GM21390 (cell line): Measurements from ENCODE around the gene RNU6-1.

Experiments used
- ATAC-seq: cut with Tn5 transposase; IDR thresholded peaks from one replicate; pipeline ENCODE4 v1.9.1; 2021; ENCODE audit not compliant: unreplicated experiment

The RNU6-1 gene

DNA sequence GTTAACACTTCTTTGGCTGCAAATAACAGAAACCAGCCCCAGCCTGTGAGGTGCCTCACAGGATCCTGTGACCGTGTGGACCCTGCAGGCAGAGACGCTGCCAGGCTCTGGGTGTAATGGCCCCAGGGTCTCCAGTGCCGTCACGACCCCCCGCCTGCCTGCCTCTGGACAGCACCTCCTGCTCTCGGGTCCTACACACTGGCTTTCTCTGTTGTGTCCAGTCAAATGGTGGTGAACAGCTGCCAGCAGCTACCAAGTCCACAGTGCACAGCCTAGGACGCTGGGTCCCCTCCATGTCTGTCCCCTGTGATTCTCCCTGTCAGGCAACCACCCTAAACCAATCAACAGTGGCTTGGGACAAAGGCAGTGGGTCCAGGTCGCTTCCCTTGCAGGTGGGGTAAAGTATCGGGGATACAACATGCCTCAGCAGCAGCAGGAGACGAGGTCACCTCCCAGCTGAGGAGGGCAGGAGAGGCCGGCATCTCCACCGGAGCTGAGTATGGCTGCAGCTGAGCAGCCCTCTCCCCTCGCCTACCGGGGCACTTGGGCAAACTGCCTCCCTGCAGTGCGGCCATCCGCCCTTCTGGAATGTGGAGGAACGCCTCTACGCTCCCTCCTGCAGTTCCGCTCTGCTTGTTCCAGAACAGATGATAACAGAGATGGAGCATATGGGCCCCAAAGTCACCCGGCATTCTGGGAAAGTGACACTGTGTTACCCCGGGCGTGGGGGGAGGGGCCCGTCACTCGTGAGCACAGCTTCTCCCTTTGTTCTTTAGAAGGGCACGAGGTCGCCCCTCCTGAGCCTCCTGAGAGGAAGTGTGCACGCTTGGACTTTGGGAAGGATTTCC lies 35.6 kb downstream of the RNU6-1 start:
- ATAC-seq: no peak

DNA sequence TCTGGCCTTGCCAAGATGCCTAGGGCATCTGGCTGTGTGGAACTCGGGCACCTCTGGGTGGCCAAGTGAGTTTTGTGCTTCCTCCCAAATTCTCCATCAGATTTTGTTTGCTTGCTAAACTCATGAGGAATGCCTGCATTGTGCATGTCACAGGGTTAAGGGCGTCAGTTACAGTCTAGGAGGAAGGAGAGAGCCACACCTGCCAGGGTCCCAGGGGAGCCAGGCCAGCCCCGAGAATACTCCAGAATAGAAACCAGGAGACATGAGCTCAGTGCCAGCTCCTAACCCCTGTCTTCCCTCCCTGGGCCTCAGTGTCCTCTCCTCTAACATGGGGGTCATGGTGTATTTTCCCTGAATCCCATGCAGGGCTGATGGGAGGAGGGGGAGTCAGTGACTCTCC lies 36.5 kb downstream of the RNU6-1 start:
- no peak for ATAC-seq

GRCh38 chr15:67801926-67802914 lies 37.6 kb downstream of the RNU6-1 start:
- ATAC-seq: no peak

GRCh38 chr15:67801142-67801541 lies 38.7 kb downstream of the RNU6-1 start:
- ATAC-seq: no peak

DNA sequence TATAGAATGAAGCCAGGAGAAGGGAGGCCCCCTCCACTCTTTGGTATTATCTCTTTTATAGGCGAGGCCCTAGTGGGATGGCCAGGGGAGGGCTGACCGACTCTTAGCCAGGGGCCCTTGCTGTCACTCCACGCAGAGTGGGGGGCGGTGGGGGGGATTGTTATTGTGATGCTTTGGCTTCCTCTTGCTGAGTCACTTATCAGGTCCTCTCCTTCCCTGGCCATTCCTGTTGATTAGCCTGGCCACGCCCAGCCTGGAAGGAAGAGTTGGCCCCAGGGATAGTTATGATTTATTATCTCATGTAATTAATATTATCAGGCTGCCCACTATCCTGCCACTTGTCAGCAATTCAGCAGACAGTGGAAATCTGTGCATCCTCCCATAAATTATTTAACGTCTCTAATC lies 40.0 kb downstream of the RNU6-1 start:
- ATAC-seq: no peak

GRCh38 chr15:67796196-67797127 lies 43.4 kb downstream of the RNU6-1 start:
- no peak for ATAC-seq

GRCh38 chr15:67794832-67795574 lies 44.8 kb downstream of the RNU6-1 start:
- ATAC-seq: no peak

- ATAC-seq: no peak
These were observed 47.4 kb downstream of the RNU6-1 start for GRCh38 chr15:67792250-67792942.

DNA sequence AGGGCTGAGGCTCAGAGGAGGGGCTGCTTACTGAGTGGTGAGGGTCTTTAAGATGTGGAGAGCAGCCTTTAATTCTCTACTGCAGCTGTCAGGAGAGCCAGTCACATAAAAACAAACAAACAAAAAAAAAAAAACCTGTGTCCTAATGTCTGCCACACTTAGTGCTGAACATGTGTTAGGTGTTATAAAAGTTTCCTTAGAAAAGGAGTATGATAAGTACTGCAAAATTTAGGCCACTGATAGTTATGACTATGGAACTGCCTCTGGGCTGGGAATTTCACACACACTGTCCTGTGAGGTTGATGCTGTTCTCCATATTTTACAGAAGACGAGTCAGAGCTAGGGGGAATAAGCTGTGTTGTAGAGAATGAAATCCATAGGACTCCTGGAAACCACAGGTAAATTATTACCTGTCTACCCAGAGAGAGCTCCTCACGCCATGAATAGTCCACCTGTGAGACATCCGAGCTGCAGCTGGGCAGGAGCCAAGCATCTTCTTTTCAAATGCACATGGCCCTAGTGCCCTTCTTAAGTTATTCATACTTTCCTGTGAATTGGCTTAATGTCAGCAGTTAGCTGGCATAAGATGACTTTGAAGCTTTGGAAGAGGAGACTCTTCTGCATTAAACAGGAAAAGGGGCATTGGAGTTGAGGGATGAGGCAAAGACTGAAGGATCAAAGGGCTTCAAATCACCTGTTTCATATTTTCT lies 49.1 kb downstream of the RNU6-1 start:
- ATAC-seq: no peak
